ENCODE measurements around the gene NFKBIE.

GRCh38 chr6:44235269-44235668, 30.1 kb downstream of the NFKBIE start:
- TF ChIP-seq TCF7L2 (IDR thresholded peaks at IDR 0.05; ENCODE audit: low read depth, low read length) (no peak), MAZ (IDR thresholded peaks at IDR 0.05; ENCODE audit: borderline replicate concordance, low read depth, low read length) (no peak), MAZ (CRISPR knock-in tag; IDR thresholded peaks at IDR 0.05; ENCODE audit: low read depth) (no peak), ZNF318 (CRISPR knock-in tag; IDR thresholded peaks at IDR 0.05) (no peak), NFRKB (IDR thresholded peaks at IDR 0.05) (no peak), PRDM10 (CRISPR knock-in tag; IDR thresholded peaks at IDR 0.05; ENCODE audit: low read depth) (no peak), USF2 (IDR thresholded peaks at IDR 0.05; ENCODE audit: low read depth, low read length) (no peak), USF2 (CRISPR knock-in tag; IDR thresholded peaks at IDR 0.05; ENCODE audit: borderline replicate concordance) (no peak), JUND (CRISPR knock-in tag; IDR thresholded peaks at IDR 0.05) (no peak), GABPA (IDR thresholded peaks at IDR 0.05; ENCODE audit: low read depth, low read length) (no peak), GABPA (CRISPR knock-in tag; IDR thresholded peaks at IDR 0.05; ENCODE audit: low read depth) (no peak), ZNF343 (CRISPR knock-in tag; IDR thresholded peaks at IDR 0.05) (no peak), ZNF446 (CRISPR knock-in tag; IDR thresholded peaks at IDR 0.05) (no peak), TBP (CRISPR knock-in tag; IDR thresholded peaks at IDR 0.05) (no peak)
- TF ChIP-seq, protein P1, sequence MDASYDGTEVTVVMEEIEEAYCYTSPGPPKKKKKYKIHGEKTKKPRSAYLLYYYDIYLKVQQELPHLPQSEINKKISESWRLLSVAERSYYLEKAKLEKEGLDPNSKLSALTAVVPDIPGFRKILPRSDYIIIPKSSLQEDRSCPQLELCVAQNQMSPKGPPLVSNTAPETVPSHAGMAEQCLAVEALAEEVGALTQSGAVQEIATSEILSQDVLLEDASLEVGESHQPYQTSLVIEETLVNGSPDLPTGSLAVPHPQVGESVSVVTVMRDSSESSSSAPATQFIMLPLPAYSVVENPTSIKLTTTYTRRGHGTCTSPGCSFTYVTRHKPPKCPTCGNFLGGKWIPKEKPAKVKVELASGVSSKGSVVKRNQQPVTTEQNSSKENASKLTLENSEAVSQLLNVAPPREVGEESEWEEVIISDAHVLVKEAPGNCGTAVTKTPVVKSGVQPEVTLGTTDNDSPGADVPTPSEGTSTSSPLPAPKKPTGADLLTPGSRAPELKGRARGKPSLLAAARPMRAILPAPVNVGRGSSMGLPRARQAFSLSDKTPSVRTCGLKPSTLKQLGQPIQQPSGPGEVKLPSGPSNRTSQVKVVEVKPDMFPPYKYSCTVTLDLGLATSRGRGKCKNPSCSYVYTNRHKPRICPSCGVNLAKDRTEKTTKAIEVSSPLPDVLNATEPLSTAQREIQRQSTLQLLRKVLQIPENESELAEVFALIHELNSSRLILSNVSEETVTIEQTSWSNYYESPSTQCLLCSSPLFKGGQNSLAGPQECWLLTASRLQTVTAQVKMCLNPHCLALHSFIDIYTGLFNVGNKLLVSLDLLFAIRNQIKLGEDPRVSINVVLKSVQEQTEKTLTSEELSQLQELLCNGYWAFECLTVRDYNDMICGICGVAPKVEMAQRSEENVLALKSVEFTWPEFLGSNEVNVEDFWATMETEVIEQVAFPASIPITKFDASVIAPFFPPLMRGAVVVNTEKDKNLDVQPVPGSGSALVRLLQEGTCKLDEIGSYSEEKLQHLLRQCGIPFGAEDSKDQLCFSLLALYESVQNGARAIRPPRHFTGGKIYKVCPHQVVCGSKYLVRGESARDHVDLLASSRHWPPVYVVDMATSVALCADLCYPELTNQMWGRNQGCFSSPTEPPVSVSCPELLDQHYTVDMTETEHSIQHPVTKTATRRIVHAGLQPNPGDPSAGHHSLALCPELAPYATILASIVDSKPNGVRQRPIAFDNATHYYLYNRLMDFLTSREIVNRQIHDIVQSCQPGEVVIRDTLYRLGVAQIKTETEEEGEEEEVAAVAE (CRISPR knock-in tag; IDR thresholded peaks at IDR 0.05; ENCODE audit: borderline replicate concordance) = no peak

Measured in HepG2 (cell line).